Measurements from ENCODE around the gene MAML2. TPM values are rescaled to one million over a fixed set of nuclear protein-coding genes. Genes with fewer than 3 reads are reported as not detected.

MAML2 gene
- total and polyA plus RNA-seq, 2 of the 13 experiments (the other 11 are each of a cell fraction or from before 2014, with no cell fraction given) = 2.3 to 25.9 TPM

DNA sequence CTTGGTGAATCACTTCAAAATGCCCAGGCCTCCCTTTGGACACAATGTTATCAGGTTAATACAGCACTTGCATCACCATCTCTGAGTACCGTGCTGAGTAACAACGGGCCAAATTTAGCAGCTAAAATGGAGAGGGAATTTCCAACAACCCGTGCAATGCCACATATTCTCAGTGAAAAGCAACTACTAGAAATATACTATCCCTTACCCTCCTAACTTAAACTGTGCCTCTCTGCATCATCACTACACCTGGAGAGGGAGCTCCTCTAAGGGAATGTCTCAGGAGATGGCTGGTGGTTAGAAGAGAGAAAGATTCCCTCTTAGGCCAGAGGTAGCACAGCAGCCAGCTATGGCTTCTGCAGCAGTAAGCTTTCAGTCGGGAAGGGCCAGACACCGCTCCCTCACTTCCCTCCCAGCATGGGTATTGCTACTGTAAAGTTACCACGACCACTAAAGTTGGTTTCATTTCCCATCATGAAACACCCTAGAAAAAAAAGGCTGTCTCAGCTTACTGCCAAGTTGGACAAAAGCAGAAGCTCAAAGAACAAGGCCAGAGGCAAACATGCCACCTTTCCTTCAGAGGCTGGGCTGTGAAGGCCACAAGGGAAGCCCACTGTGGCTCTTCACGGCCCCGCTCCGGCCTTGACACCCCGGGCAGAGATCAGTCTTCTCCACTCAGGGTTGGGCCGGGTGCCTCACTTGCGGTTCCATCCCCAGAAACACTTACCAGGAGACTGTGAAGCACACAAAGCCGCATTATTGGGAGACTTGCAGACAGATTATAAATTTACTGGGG is 3.9 kb downstream of the MAML2 start (continued):
- TF ChIP-seq, protein P1, sequence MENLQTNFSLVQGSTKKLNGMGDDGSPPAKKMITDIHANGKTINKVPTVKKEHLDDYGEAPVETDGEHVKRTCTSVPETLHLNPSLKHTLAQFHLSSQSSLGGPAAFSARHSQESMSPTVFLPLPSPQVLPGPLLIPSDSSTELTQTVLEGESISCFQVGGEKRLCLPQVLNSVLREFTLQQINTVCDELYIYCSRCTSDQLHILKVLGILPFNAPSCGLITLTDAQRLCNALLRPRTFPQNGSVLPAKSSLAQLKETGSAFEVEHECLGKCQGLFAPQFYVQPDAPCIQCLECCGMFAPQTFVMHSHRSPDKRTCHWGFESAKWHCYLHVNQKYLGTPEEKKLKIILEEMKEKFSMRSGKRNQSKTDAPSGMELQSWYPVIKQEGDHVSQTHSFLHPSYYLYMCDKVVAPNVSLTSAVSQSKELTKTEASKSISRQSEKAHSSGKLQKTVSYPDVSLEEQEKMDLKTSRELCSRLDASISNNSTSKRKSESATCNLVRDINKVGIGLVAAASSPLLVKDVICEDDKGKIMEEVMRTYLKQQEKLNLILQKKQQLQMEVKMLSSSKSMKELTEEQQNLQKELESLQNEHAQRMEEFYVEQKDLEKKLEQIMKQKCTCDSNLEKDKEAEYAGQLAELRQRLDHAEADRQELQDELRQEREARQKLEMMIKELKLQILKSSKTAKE (CRISPR knock-in tag; IDR thresholded peaks at IDR 0.05; ENCODE audit: borderline replicate concordance) = no peak
- TF ChIP-seq TIGD3 (CRISPR knock-in tag; IDR thresholded peaks at IDR 0.05; ENCODE audit: borderline replicate concordance) (0 out of 2 replicates have a peak, but pooled peaks have one; percentile 54), MEIS1 (CRISPR knock-in tag; IDR thresholded peaks at IDR 0.05; ENCODE audit: borderline replicate concordance) (peak; percentile 59; the same call in 1 of the 2 replicates), FOXO1 (CRISPR knock-in tag; IDR thresholded peaks at IDR 0.05) (no peak), RAD21 (CRISPR knock-in tag; IDR thresholded peaks at IDR 0.05) (no peak), MNT (IDR thresholded peaks at IDR 0.05) (no peak), ZFP90 (CRISPR knock-in tag; IDR thresholded peaks at IDR 0.05; ENCODE audit: borderline replicate concordance) (no peak), ZNF557 (CRISPR knock-in tag; IDR thresholded peaks at IDR 0.05) (no peak), ZNF292 (CRISPR knock-in tag; IDR thresholded peaks at IDR 0.05; ENCODE audit: borderline replicate concordance, low read depth) (peak; percentile 21; the same call in 1 of the 2 replicates), ZBTB4 (CRISPR knock-in tag; IDR thresholded peaks at IDR 0.05; ENCODE audit: borderline replicate concordance) (no peak), ZNF780A (CRISPR knock-in tag; IDR thresholded peaks at IDR 0.05) (no peak), KMT2A (CRISPR knock-in tag; IDR thresholded peaks at IDR 0.05) (no peak), NCOA5 (CRISPR knock-in tag; IDR thresholded peaks at IDR 0.05) (no peak), FOXC1 (CRISPR knock-in tag; IDR thresholded peaks at IDR 0.05; ENCODE audit: borderline replicate concordance) (peak; percentile 49; the same call in 1 of the 2 replicates), RFX1 (IDR thresholded peaks at IDR 0.05) (no peak), MTF1 (CRISPR knock-in tag; IDR thresholded peaks at IDR 0.05) (no peak), NCOA1 (CRISPR knock-in tag; IDR thresholded peaks at IDR 0.05) (0 out of 2 replicates have a peak, but pooled peaks have one; percentile 29), MAZ (IDR thresholded peaks at IDR 0.05; ENCODE audit: borderline replicate concordance, low read depth, low read length) (no peak), MAZ (CRISPR knock-in tag; IDR thresholded peaks at IDR 0.05; ENCODE audit: low read depth) (no peak), SRY (CRISPR knock-in tag; IDR thresholded peaks at IDR 0.05) (no peak)
- TF ChIP-seq, protein P2, sequence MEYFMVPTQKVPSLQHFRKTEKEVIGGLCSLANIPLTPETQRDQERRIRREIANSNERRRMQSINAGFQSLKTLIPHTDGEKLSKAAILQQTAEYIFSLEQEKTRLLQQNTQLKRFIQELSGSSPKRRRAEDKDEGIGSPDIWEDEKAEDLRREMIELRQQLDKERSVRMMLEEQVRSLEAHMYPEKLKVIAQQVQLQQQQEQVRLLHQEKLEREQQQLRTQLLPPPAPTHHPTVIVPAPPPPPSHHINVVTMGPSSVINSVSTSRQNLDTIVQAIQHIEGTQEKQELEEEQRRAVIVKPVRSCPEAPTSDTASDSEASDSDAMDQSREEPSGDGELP (IDR thresholded peaks at IDR 0.05; ENCODE audit: borderline replicate concordance, low read depth) = no peak
